HUES64 (cell line): Measurements from ENCODE around the gene CPEB1.

Experiments used
- H3K27ac ChIP-seq: 2 replicates; pipeline ENCODE4 v1.7.0; 2013; ENCODE audit warnings: low read depth, low read length, inconsistent platforms
- H3K27me3 ChIP-seq: 2 replicates; pipeline ENCODE4 v1.6.1; 2013; ENCODE audit warnings: mild to moderate bottlenecking, low read length; ENCODE audit not compliant: insufficient read depth
- H3K36me3 ChIP-seq: 2 replicates; pipeline ENCODE4 v1.6.1; 2013; ENCODE audit warnings: mild to moderate bottlenecking, low read length; ENCODE audit not compliant: insufficient read depth
- H3K4me1 ChIP-seq: 2 replicates; pipeline ENCODE4 v1.6.1; 2013; ENCODE audit warnings: mild to moderate bottlenecking, low read length, moderate library complexity; ENCODE audit not compliant: insufficient read depth
- H3K4me3 ChIP-seq: 2 replicates; pipeline ENCODE4 v1.5.1; 2013; ENCODE audit warnings: mild to moderate bottlenecking, low read length, moderate library complexity
- H3K9ac ChIP-seq: 2 replicates; pipeline ENCODE4 v1.6.1; 2013; ENCODE audit warnings: mild to moderate bottlenecking, low read depth, low read length
- H3K9me3 ChIP-seq: 2 replicates; pipeline ENCODE4 v1.6.1; 2013; ENCODE audit warnings: low read depth, low read length; ENCODE audit not compliant: insufficient read depth
- WGBS: fragments of 150-250, 120-280 bp; methylation state at CpG from one replicate; pipeline ENCODE4 v1.1.7; 2013; ENCODE audit warnings: missing lambda C conversion rate; 5-methylcytosine and 5-hydroxymethylcytosine counted together

Gene CPEB1

DNA sequence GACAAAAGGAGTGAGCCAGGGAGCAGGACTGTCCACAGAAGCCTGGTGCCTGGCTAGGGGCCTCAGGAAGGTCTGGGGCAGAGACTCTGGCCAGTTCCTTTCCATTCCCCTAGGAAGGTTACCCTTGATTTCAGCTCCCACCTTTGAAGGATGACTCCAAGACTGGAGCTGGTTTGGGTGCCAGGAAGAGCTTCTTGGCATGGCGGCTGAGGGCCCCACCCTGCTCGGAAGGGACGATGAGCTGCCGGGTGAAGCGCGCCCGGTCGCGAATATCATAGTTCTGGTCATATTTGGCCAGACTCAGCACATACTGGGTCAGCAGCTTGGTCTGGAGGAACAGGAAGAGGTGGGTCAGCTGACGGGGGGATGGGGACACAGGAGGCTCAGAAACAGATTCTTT lies 19.4 kb upstream of the CPEB1 start:
- Histone ChIP-seq H3K27me3 (peaks cover 8% of the 10 kb centered on the region), H3K9ac (no peak overlapping the region), H3K27ac (no peak overlapping the region), H3K4me3 (no peak overlapping the region), H3K4me1 (no peaks in the 10 kb centered on the region), H3K9me3 (no peaks in the 10 kb centered on the region), H3K36me3 (no peaks in the 10 kb centered on the region)
- 94% methylated on average over 10 of the region's 10 CpGs for WGBS

DNA sequence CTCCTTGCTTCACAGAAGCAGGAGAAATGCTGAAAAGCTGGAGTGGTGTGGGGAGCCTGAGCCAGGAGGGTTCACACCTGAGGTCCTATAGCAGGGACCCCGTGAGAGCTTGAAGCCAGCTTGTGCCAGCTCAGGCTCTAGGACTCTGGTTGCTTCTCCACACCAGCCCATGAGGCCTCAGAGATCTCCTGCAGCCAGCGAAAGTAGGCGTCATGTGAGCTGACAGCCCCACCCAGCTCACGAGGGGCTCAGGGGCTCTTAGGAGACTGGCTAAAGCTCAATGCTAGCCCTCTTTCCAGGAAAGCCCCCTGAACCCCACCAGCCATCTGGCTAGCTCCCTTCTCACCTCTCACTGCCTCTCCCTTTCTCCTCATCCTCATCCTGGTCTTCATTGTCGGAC lies 16.9 kb upstream of the CPEB1 start:
- 88% methylated on average over 5 of the region's 5 CpGs for WGBS
- peaks cover 8% of the 10 kb centered on the region for H3K27me3 ChIP-seq
- H3K36me3 ChIP-seq: no peaks in the 10 kb centered on the region
- H3K9me3 ChIP-seq: no peaks in the 10 kb centered on the region
- H3K4me3 ChIP-seq: no peak overlapping the region
- H3K9ac ChIP-seq: no peak overlapping the region
- no peak overlapping the region for H3K27ac ChIP-seq
- no peaks in the 10 kb centered on the region for H3K4me1 ChIP-seq

DNA sequence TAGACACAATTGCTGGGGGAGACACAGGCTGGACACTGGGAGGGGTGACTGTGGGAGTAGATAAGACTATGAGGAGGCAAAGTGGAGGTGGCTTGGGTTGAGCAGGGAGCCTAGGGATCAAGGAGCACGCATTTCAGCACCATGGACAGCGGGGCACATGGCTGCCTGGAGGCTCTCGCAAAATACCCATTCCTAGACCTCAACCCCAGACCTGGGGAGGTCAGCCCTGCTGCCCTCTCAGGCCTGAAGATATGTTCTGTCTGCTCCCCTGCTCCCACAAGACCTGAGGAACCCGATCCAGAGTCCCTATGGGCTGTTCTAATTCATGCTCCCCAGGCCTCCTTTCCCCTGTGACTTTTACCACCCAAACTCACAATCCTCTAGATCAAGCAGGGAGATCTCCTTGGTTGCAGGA lies 16.0 kb upstream of the CPEB1 start:
- WGBS: 8% methylated on average over 4 of the region's 4 CpGs

DNA sequence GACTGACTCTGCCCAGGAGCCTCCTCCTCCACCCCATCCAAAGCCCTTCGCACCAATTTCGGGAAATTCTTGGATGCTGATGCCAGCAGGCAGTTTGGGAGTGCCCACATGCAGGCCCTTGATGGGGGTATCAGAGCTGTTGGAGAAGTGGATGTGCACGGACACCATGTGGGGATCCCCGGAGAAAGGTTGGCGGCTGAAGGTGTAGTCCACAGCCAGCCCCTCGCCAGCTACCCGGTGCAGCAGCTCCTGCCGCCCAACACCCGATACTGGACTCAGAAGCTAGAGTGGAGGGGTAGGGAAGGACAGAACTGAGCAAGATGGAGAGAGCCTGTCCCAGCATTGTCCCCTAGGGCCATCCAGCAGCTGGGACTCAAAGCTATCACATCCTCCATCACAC lies 15.5 kb upstream of the CPEB1 start:
- Histone ChIP-seq H3K4me3 (no peak overlapping the region), H3K36me3 (no peaks in the 10 kb centered on the region), H3K27me3 (peaks cover 8% of the 10 kb centered on the region), H3K9me3 (no peaks in the 10 kb centered on the region), H3K27ac (no peak overlapping the region), H3K9ac (no peak overlapping the region), H3K4me1 (no peaks in the 10 kb centered on the region)
- 91% methylated on average over 9 of the region's 9 CpGs for WGBS

More for the DNA sequence above, 16.0 kb upstream of the CPEB1 start:
- H3K9me3 ChIP-seq: no peaks in the 10 kb centered on the region
- H3K9ac ChIP-seq: no peak overlapping the region
- no peaks in the 10 kb centered on the region for H3K36me3 ChIP-seq
- H3K27me3 ChIP-seq: peaks cover 8% of the 10 kb centered on the region
- H3K27ac ChIP-seq: no peak overlapping the region
- no peak overlapping the region for H3K4me3 ChIP-seq
- H3K4me1 ChIP-seq: no peaks in the 10 kb centered on the region

DNA sequence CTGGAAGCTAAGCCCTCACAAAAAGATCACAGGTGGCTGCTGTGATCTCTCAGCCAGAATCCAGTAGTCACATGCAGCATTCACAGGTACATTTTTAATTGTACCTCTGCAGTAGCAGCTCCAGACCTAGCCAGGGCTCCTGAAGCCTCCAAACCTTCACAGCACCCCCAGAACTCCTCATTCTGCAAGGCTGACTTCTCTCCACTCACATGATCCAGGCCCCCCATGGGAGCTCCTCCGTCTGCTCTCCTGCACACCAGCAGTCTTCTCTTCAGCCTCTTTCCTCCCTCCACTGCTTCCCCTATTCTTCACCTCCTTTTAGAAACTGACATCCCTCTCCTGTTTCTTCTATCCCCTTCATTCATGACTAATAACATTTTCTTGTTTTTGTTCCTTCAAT lies 13.2 kb upstream of the CPEB1 start:
- Histone ChIP-seq H3K27ac (no peak overlapping the region), H3K9me3 (no peaks in the 10 kb centered on the region), H3K27me3 (peaks cover 8% of the 10 kb centered on the region), H3K4me3 (no peak overlapping the region), H3K4me1 (no peaks in the 10 kb centered on the region), H3K36me3 (no peaks in the 10 kb centered on the region), H3K9ac (no peak overlapping the region)
- 75% methylated on average over 1 of the region's 1 CpG for WGBS

DNA sequence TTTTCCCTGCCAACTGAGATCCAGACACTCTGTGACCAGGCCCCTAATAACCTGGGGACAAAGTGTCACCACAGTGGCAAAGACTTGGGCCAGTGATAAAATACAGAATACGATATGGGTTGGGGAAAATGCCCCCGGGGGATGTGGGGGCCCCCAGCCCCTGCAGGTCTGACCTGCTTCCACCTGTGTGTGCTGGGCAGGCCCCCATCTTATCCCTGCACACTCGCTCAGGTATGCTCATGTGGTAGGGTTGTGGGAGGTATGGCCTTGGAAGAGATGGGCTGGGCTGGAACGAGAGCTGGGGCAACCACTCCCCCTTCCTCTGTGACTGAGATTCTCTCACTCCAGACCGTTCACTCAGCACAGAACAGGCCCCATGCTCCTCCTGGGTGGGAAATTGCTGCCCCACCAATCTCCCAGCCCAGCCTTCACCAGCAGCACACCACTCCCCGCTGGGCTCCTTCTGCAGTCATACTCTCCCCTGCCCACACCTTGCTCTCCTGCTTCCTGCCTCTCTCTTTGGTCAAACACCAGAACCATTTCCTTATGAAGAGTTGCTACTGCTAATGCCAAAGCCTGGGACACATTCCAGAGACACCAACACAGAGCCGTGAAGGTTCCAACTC lies 9.6 kb upstream of the CPEB1 start:
- no peaks in the 10 kb centered on the region for H3K9me3 ChIP-seq
- 80% methylated on average over 7 of the region's 7 CpGs for WGBS
- H3K4me1 ChIP-seq: no peaks in the 10 kb centered on the region
- no peak overlapping the region for H3K9ac ChIP-seq
- H3K36me3 ChIP-seq: no peaks in the 10 kb centered on the region
- no peak overlapping the region for H3K27ac ChIP-seq
- peaks cover 17% of the 10 kb centered on the region for H3K27me3 ChIP-seq
- no peak overlapping the region for H3K4me3 ChIP-seq

DNA sequence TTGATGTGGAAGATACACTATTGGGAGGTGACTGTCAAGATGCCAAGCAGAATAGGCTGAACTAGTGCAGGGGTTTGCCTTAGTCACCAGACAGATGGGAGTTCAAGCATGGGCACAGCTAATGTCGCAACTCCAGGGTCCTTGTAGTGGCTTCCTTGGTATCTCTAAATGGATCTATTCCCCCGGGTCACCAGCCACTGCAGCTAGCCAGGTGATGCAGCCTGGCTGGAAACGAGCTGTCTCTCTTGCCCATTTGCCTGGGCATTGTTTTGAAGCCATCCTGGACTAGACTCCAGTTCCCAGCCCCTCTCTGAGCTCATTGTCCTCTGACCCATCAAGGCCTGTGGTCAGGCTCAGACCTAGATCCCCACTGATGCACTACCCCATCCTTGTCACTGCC lies 8.4 kb upstream of the CPEB1 start:
- H3K9me3 ChIP-seq: no peaks in the 10 kb centered on the region
- H3K36me3 ChIP-seq: no peaks in the 10 kb centered on the region
- no peak overlapping the region for H3K4me3 ChIP-seq
- WGBS: 90% methylated on average over 3 of the region's 3 CpGs
- H3K4me1 ChIP-seq: no peaks in the 10 kb centered on the region
- no peak overlapping the region for H3K27ac ChIP-seq
- peaks cover 21% of the 10 kb centered on the region for H3K27me3 ChIP-seq
- H3K9ac ChIP-seq: no peak overlapping the region

DNA sequence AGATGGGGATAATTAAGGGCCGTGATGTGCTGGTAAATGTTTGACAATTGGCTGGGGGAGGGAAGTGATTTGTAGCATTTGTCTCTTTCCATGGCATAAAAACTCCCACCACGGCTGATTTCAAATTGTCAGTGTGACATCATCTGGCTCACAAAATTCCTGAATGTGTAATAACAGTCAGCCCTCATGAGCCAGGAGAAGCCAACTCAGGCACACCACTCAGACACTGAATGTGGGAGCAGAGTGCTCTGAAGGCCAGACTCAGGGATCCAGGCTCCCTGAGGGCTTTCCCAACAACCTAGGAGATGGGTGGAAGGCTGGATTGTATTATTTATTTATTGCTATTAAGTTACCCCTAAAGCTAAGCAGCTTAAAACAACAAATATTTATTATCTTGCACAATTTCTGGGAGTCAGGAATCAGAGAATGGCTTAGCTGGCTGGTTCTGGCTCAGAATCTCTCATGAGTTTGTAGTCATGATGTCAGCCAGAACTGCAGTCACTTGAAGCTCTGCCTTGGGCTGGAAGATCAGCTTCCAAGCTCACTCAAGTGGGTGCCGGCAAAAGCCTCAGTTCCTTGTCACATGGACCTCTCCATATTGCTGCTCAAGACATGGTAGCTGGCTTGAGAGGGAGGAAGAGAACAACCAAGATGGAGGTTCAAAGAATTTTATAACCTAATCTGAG lies 6.5 kb upstream of the CPEB1 start:
- WGBS: 87% methylated on average over 3 of the region's 3 CpGs
- H3K27me3 ChIP-seq: peaks cover 40% of the 10 kb centered on the region
- H3K9me3 ChIP-seq: no peaks in the 10 kb centered on the region
- no peak overlapping the region for H3K4me3 ChIP-seq
- no peaks in the 10 kb centered on the region; the same call in 1 of the 2 replicates for H3K4me1 ChIP-seq
- no peak overlapping the region for H3K27ac ChIP-seq
- no peaks in the 10 kb centered on the region for H3K36me3 ChIP-seq
- no peak overlapping the region for H3K9ac ChIP-seq

DNA sequence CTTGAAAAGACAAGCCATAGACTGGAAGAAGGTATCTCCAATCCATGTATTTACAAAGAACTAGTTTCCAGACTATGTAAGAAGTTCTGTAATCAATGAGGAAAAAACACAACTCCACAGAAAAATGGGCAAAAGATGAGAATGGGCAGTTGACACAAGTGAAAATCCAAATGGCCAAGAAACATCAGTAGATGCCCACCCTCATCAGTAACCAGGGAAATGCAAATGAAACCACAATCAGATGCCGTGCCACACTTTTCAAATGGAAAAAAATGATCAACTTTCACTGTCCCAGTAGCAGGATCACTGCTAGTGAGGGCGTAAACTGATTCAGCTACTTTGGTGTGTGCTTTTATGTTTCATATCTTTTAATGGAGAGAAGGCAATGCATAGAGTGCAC lies 4.5 kb upstream of the CPEB1 start:
- WGBS: 90% methylated on average over 2 of the region's 2 CpGs

DNA sequence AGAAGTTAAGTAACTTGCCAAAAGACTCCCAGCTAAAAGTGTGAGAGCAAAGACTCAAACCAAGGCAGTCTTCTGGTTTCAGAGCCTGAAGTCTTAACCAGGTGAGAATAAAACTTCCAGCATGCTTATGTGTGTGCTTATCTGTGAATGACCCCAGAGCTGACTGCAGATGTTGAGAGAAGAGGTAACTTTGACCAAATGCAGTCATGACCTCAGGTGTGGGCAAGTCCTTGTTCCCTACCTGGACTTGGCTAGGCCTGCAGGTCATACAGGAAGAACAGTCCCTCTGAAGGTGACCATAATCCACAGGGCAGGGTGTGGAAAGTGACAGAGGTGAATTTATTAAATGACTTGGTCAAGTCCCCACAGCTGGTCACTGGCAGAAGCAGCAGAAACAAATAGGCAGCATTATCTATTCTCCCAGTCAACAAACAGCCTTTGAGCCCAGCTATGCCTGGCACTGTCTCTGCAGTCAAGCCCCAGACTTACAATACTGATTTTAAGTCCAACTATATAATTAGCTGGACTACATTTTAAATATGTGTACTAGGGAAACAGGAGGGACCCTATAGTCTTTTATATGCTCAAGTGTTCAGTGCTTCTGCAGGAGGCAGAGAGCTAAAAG lies 3.0 kb upstream of the CPEB1 start:
- peaks cover 75% of the 10 kb centered on the region for H3K27me3 ChIP-seq
- H3K9ac ChIP-seq: no peak overlapping the region
- H3K4me3 ChIP-seq: no peak overlapping the region
- H3K36me3 ChIP-seq: no peaks in the 10 kb centered on the region
- no peaks in the 10 kb centered on the region for H3K9me3 ChIP-seq
- H3K4me1 ChIP-seq: no peaks in the 10 kb centered on the region; the same call in 1 of the 2 replicates
- H3K27ac ChIP-seq: no peak overlapping the region

More for the DNA sequence above, 4.5 kb upstream of the CPEB1 start:
- H3K4me1 ChIP-seq: no peaks in the 10 kb centered on the region; the same call in 1 of the 2 replicates
- H3K27me3 ChIP-seq: peaks cover 60% of the 10 kb centered on the region
- H3K9me3 ChIP-seq: no peaks in the 10 kb centered on the region
- no peaks in the 10 kb centered on the region for H3K36me3 ChIP-seq
- H3K4me3 ChIP-seq: no peak overlapping the region
- no peak overlapping the region for H3K27ac ChIP-seq
- H3K9ac ChIP-seq: no peak overlapping the region

DNA sequence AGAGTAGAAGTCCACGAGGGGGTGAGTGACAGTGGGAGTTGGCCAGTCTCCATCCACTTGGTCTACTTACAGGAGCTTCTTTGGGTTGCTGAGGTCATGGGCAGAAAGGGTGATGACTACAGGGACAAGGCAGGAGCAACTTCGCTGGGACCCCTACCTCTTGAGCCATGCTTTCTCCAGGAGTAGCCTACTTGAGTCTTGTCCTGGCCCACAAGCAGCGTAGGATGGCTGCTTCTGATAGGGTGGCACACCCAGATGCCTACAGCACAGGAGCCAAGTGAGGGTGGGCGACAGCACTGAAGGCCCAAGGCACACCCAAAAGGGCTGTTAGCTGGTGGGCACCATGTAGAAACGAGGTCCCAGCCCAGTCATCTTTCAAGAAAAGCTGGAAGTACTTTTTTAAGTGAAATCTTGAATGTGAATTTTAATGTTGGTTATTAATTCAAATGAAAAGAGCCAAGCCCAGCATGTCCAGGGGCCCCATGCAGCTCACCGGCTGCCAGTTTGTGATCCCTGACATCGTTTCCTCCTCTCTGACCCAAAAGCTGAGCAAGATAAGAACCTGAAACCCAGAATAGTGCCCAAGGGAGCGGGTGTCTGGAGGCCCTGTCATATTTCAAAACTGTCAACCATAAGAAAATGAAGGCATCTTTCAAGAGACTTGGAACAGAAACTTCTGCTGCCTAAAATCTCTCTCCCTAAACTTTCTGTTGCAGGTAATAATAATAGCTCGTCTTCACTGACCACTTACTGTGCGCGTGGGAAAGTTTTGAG lies 2.2 kb upstream of the CPEB1 start:
- Histone ChIP-seq H3K4me1 (no peaks in the 10 kb centered on the region; the same call in 1 of the 2 replicates), H3K9ac (no peak overlapping the region), H3K27ac (no peak overlapping the region), H3K9me3 (no peaks in the 10 kb centered on the region), H3K36me3 (no peaks in the 10 kb centered on the region), H3K27me3 (peaks cover 83% of the 10 kb centered on the region), H3K4me3 (no peak overlapping the region)
- WGBS: 90% methylated on average over 11 of the region's 11 CpGs
